SK-N-MC (cell line): ENCODE measurements around the gene GGTLC2.

Source experiments
- EZH2 ChIP-seq: fragments of 200-600 bp; sonication (generic); IDR thresholded peaks from one replicate; pipeline ENCODE4 v1.6.1; 2017; ENCODE audit warnings: antibody characterized with exemption
- POLR2AphosphoS5 ChIP-seq: IDR thresholded peaks from 2 replicates; pipeline ENCODE4 v1.6.1; 2012; ENCODE audit warnings: mild to moderate bottlenecking, low read depth, low read length, borderline replicate concordance

GRCh38 chr22:22678970-22679369 lies 34.6 kb downstream of the GGTLC2 start:
- TF ChIP-seq EZH2, result no peak
- no peak for TF ChIP-seq POLR2AphosphoS5
